Mucosa of gallbladder (tissue), 1 donor: ENCODE data around the gene GGT6. TPM values are rescaled to one million over a fixed set of nuclear protein-coding genes. Genes with fewer than 3 reads are reported as not detected.
"Not testable (repeated sequence)": the region's sequence is repeated elsewhere in the genome, so short reads cannot be mapped to it uniquely, and the experiment has no call there.

Experiments
- DNase-seq: peaks from one replicate; pipeline ENCODE4 v3.0.0-alpha.2; 2020; ENCODE audit warnings: low spot score
- total RNA-seq: library from RNA; stranded (reverse); gene quantifications from one replicate; pipeline ENCODE4 v1.2.1, GENCODE V29; 2021
- donor health status: DM: no; HTN: no; CAD: no.

GGT6 gene, protein sequence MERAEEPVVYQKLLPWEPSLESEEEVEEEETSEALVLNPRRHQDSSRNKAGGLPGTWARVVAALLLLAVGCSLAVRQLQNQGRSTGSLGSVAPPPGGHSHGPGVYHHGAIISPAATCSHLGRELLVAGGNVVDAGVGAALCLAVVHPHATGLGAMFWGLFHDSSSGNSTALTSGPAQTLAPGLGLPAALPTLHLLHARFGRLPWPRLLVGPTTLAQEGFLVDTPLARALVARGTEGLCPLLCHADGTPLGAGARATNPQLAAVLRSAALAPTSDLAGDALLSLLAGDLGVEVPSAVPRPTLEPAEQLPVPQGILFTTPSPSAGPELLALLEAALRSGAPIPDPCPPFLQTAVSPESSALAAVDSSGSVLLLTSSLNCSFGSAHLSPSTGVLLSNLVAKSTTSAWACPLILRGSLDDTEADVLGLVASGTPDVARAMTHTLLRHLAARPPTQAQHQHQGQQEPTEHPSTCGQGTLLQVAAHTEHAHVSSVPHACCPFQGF
- total RNA-seq: 21.3 TPM

DNA sequence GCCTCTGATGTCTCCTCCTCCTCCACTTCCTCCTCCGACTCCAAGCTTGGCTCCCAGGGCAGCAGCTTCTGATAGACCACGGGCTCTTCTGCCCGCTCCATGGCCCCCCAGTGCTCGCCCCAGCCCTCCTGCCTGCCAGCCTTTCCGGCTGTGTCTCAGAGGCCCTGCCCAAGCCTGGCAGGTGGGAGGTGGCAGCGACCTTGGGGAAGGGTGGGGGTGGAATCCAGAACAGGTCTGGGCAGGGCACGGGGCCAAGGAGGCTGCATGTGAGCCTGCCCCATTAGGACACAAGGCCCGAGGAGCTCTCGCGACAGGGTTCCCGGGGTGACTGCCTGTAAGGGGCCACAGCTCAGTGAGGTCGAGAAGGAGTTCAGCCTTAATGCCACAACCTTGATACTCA, at the start of gene GGT6:
GGT6 (minus strand) TSS at position 157 of the 400 bp plus-strand sequence; CDS start at position 101, 56 bp downstream.
- no peak for DNase-seq

DNA sequence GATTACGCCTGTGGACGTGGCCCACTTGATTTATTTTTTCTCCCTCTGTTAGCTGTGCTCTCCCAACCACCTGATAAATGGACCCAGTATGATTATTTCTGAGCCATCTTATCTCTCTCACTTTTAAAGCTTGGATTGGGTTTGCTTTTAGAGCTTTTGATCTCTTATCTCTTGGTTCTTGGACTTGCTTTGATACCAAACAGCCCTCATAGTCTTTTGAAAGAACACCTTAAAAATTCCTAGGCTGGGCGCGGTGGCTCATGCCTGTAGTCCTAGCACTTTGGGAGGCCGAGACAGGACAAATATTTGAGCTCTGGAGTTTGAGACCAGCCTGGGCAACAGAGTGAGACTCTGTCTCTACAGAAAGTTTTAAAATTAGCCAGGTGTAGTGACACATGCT, 49.8 kb upstream of the GGT6 start:
- DNase-seq: no peak

DNA sequence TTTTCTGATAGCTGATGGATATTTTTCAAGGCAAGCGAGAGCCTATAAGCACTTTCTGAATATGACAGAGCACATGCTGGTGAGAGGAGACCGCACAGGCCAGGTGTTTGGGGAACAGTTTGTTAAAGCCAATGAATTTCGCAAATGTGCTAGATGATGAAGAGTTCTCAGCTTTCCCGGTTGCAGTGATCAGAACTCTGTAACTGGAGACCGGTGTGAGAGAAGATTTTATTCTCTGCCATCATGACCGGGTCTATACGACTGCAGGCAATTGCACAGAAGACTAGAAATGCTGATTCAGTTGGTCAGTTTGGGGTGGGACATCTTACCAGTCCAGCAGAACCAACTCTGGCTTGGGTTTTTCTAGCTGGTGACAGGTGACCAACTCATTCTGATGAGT, 49.4 kb upstream of the GGT6 start:
- no peak for DNase-seq

DNA sequence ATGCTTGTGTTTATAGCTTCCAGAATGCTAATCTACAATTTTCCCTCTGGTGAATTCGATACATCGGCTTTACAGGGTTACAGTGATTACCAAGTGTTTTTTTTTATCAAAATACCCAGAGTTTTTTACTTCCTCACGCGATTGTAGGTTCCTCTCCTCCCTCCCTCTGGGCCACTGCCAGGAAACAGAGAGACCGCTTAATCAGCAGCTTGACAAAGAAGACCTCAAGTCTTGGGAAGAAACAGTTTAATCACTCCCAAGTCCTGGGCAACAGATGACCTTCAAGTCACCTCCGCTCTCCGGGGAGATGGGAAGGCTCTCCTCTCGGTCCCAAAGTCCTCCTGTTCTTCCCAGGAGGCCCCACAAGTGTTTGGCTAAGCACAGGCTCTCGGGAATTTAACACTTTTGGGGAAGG, 47.4 kb upstream of the GGT6 start:
- DNase-seq: peak; percentile 71

DNA sequence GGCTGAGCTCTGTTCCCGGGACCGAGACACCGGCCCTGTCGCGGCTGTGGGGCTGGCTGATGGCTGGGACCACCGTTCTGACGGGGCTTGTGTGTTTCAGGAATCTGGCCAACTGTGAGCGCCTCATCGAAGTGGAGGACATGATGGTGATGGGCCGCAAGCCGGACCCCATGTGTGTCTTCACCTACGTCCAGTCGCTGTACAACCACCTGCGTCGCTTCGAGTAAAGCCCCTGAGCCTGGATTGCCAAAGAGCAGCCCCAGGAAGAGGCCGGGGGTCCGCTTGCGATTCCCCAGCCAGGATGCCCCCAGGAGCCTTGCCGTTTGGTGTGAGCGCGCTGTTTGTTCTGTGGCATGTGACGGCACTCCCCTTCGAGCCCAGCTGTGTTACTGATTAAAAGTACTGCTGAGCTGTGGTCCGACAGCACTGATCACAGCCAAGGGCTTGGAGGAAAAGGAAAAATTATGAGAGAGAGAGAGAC, 46.9 kb upstream of the GGT6 start:
- no peak for DNase-seq

DNA sequence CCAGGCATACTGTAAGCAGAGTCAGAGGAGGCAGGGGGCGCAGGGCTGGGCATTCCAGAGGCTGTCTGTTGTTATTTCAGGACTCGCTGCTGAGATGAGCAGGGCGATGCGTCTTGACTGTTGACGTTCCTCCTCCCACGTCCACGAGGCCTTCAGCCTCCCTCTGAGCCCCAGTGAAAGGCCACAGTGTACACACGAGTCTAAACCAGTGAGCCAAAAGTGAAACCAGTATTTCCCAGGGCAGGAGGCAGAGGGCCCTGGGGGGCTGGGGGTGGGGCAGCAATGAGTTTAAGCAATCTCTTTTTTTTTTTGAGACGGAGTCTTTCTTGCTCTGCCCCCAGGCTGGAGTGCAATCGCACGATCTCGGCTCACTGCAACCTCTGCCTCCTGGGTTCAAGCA, 45.4 kb upstream of the GGT6 start:
- no peak for DNase-seq

DNA sequence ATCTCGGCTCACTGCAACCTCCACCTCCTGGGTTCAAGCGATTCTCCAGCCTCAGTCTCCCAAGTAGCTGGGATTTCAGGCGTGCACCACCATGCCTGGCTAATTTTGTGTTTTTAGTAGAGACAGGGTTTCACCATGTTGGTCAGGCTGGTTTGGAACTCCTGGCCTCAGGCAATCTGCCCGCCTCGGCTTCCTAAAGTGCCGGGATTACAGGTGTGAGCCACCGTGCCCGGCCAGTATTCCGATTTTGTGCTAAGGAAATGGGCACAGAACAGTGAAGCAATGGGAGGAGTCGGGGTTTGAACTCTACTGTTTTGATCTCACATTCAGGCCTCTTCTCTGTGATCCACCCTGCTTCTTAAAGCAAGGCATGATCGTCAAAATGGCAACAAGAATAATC, 44.4 kb upstream of the GGT6 start:
- DNase-seq: not testable (repeated sequence)

DNA sequence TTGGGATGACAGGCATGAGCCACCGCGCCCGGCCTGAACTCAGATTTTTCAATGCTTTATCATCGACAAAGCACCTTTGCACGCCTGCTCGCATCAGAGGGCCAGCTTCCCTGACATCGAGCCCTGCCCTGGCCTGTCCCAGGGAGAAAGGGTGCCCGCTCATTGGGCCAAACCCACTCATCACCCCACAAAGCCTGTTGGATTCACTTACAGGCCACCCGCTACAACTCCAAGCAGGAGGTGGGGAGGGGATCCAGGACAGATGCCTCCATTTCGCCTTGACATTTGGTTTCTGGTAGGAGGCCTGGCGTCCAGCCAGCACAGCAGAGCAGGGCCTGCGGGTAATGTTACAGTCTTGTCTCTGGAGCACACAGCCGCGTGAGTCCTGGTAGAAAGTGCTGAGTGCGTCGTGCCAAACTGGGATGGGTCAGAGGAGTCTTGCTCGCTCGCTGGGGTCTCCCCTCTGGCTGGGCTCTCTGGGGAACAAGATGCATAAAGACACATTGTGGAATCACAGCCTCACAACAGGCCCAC, 43.8 kb upstream of the GGT6 start:
- peak; percentile 55 for DNase-seq

DNA sequence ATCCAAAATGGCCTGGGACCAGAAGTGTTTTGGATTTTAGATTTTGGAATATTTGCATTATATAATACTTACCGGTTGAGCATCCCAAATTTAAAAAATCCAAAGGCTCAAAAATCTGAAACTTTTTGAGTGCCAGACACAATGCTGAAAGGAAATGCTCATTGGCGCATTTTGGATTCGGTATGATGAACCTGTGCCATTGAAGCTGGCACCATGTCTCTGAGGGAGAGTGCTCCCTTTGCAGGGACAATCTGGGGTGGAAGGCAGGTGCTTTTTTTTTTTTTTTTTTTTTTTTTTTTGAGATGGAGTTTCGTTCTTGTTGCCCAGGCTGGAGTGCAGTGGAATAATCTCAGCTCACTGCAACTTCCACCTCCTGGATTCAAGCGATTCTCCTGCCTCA, 41.7 kb upstream of the GGT6 start:
- DNase-seq: no peak

DNA sequence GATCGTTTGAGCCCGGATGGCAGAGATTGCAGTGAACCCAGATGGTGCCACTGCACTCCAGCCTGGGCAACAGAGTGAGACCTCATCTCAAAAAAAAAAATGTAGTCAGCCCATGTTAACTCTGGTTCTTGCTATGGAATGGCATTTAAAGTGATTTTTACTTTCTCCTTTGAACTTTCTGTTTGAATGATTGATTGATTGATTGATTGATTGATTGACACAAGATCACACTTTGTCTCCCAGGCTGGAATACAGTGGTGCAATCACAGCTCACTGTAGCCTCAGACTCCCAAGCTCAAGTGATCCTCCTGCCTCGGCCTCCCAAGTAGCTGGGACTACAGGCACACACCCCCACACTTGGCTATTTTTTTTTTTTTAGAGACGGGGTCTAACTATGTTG, 40.9 kb upstream of the GGT6 start:
- DNase-seq: no peak

DNA sequence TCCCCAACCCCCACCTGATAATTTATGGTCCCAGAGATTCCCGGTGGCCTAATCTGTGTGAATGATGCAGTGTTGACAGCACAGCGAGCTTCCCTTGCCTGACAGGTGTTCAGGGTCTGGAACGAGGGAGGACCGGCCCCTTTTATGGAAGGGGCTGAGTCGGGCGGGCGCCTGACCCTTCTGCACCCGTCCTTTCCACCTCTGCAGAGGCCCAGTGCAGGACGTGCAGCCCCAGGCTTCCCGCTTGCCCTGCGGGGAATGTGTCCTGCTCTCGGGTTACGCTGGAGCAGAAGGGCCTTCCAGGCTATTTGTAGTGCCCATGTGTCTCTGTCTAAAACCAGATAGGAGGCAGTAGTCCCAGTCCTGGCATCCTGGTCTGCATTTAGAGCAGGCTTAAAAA, 40.2 kb upstream of the GGT6 start:
- DNase-seq: no peak

DNA sequence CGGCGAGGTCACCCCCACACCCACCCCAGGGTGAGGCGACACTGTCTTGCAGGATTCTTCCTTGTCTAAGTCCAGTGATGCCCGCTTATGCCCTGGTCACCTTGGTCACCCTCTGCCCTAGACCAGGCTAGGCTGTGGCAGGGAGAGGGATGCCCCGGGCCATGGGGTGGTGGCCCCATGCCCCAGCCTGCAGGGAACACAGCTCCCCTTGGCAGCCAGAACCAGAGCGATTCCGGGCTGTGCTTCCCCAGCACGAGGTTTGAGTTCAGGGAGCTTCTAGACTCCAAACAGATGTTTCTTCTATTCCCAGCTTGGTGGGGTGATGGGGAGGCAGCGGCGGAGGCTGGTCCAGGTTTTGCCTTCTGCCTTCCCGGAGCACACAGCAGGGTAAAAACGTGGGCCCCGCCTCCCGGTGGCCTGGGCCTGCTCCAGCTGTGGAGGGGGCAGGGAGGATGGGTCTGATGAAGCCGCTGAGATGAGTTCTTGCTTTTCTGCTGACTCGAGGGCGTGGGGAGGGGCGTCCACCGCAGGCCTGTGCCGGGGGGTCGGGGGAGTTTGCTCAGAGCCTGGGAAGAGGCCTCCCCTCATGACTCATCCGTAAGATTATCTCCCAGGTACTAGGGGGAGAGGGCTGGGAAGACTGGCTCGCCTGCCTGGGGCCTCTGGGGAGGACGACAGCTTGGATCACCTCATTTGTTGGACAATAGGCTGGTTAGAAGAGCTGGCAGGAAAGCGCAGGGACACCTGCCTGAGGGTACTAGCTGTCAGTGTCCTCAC, 39.3 kb upstream of the GGT6 start:
- DNase-seq: peak; percentile 23

DNA sequence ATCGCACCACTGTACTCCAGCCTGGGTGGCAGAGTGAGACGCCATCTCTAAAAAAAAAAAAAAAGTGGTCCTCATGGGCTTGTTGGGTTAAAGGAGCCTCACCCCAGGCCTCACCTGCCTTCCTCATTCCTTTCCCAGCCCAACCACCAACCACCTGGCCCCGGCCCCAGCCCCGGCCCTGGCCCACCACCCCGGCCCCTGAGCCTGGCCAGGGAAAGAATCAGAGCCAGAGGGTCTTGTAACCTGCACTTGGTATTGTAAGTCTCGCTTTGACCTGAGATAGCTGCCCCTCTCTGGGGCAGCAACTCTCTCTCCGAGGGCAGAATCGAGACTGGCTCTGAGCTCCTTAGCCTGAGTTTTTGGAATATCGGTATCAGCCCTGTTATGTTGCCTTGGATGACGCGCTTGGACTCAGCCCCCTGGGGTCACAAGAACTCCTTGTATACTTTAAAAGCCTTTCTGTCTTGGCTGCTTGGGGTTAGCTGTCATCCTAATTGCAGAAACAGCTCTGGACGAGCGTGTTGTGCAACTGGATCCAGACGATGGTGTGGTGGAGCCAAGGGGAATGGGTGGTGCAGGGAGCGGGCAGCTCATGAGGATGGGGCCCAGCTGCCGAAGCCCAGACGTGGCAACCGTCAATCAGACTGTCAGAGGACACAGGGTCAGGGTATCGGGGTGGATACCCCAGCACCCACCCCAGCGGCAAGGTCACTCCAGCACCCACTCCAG, 38.6 kb upstream of the GGT6 start:
- DNase-seq: peak; percentile 65

DNA sequence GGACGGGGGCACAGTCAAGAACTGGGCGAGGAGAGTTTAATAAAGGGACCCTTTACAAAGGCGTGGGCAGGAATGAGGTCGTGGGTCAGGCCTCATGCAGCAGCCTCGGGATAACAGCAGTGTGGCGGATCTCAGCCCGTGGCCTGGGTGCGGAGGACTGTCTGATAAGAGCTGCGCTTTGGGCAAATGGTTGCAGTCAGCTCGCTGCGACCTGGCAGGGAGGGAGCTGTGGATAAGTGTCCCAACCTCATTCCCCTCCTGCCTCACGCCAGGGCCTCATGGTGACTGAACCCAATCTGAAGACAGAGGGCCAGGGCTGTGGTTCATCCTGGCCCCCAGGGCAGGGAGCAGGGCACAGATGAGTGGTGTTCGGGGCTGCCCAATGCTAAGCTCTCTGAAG, 37.6 kb upstream of the GGT6 start:
- DNase-seq: no peak

DNA sequence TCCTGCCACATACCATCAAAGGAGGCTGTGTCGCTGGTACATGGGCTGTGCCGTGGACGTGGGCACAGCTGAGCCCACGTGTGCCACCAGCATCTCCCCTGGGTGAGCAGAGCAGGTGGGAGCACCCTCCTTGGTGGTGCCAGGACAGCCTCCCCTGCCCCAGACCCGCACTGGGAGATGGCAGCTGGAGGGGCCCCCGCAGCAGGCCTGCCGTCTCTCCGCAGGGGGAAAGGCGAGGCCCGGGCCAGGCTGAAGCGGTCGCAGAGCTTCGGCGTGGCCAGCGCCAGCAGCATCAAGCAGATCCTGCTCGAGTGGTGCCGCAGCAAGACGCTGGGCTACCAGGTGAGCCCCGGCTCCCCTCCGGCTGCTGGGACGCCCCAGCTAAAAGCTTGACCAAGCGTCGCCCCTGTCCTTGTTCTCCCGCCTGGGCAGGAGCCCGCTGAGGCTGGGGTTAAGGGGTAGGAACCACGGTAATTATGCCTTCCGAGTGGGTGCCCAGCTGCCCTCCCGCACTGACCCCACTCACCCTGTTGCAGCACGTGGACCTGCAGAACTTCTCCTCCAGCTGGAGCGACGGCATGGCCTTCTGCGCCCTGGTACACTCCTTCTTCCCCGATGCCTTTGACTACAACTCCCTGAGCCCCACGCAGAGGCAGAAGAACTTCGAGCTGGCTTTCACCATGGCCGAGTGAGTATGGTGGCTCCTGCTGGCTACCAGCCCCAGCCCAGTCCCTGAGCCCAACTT, 36.4 kb upstream of the GGT6 start:
- no peak for DNase-seq

DNA sequence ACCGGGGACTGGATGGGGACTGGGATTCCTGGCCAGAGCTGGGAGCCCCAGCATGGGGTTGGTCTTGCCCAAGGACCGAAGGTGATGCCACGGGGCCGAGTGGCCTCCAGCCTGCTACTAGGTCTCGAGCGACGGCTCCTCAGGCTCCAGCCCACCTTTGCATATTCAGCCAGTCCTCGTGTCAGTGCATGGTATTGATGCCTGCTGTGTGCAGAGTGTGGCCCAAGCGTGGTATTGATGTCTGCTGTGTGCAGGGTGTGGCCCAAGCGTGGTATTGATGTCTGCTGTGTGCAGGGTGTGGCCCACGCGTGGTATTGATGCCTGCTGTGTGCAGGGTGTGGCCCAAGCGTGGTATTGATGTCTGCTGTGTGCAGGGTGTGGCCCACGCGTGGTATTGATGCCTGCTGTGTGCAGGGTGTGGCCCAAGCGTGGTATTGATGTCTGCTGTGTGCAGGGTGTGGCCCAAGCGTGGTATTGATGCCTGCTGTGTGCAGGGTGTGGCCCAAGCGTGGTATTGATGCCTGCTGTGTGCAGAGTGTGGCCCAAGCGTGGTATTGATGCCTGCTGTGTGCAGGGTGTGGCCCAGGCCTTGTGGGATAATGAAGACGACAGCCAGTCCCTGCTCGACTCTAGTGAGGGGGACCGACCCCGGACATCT, 35.4 kb upstream of the GGT6 start:
- not testable (repeated sequence) for DNase-seq

DNA sequence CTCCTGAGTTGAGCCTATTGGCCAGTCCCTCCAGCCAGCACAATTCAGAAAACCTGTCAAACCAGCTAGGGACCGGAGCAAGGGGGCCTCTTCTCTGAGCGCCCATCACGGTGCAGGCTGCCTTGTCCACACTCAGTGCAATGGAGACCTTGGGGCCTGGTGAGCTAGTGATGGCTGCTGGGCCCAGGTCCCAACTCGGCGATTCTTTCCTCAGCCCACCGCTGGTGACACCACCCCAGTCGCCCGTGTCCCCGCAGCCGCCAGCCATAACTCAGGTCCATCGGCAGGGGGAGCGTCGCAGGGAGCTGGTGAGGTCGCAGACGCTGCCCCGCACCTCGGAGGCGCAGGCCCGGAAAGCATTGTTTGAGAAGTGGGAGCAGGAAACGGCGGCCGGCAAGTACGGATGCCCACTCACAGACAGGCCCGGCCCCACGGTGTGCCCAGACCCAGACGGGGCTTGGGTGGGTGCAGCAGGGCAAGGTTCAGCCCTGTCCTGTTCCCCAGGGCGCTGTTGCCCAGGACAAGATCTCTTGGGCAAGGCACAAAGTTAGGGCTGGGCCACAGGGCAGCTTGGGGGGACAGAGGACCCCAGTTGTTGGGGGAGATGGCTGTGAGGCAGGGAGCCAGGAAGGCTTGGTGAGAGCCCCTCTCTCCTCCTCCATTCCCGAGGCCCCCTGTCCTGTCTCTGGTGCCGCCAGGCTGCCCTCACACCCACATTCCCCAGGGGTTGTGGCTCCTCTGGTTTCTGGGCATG, 34.7 kb upstream of the GGT6 start:
- no peak for DNase-seq

DNA sequence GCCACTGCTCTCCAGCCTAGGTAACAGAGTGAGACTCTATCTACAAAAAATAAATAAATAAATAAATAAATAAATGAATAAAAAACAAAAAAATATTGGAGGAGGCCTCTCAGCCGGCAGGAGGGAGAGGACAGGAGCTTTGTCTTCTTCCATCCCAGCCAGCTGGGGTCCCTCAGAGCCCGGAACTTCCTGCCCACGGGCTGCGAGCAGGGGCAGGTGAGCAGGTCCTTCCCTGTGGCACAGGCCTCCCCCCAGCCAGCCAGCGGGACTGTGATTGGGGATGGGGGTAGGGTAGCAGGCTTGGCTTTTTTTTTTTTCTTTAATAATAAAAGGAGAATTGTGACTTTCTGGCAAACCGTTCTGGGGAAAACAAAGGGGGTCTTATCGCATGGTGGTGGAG, 34.0 kb upstream of the GGT6 start:
- no peak for DNase-seq

DNA sequence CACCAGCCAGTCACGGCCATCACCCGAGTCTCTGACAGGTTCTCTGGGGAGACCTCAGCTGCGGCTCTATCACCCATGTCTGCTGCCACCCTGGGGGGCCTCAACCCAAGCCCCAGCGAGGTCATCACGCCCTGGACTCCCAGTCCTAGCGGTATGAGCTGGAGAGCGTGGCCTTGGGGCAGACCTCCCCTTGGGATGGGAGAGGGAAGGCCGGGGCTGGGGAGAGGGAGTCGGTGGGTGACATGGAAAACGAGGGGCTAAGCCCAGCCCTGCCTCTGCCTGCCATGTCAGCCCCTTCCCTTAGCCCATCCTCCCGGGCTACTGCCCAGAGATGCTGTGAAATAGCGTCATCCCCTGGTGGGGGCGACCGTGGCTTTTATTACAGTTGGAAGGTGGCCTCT, 32.6 kb upstream of the GGT6 start:
- no peak for DNase-seq
